Left cardiac atrium (tissue), 4 donors: ENCODE results near the gene CLEC18C. TPM values are rescaled to one million over a fixed set of nuclear protein-coding genes. Genes with fewer than 3 reads are reported as not detected.
"Not testable (repeated sequence)": the region's sequence is repeated elsewhere in the genome, so short reads cannot be mapped to it uniquely, and the experiment has no call there.

Source experiments
- ATAC-seq, 2 donors: fragments of 200-7000 bp; cut with Tn5 transposase; one replicate each; pipeline ENCODE4 v1.9.1; 2020; ENCODE audit warnings: mild to moderate bottlenecking in 2 of 2, moderate library complexity in 2 of 2
- DNase-seq: peaks from one replicate; pipeline ENCODE4 v3.0.0-alpha.2; 2020
- intact Hi-C, 2 donors: fragments of 100-400 bp; cut with DNase I; formaldehyde crosslinking; loops; one replicate each; pipeline versions ENCODE4 v1.14.1 to v1.15.1; 2022 to 2023
- total RNA-seq, 2 donors: library from RNA; stranded (reverse); fragmentation: NEBNext Ultra II Directional; extraction: Animal tissue kit (Norgen Biotek cat#: 25700); gene quantifications; one replicate each; pipeline ENCODE4 v1.2.1, GENCODE V29; 2021
- donor health status: DM: no; HTN: yes; CAD: no.
- donor health status: DM: no; HTN: yes; CAD: no; lungs with severe emphysema.
- donor health status: DM: yes; HTN: yes; CAD: no.
- donor health status: Dilated cardiomyopathy.

The CLEC18C gene
- total RNA-seq, 2 donors from 2014 or later, result 0.24 to 0.73 TPM

DNA sequence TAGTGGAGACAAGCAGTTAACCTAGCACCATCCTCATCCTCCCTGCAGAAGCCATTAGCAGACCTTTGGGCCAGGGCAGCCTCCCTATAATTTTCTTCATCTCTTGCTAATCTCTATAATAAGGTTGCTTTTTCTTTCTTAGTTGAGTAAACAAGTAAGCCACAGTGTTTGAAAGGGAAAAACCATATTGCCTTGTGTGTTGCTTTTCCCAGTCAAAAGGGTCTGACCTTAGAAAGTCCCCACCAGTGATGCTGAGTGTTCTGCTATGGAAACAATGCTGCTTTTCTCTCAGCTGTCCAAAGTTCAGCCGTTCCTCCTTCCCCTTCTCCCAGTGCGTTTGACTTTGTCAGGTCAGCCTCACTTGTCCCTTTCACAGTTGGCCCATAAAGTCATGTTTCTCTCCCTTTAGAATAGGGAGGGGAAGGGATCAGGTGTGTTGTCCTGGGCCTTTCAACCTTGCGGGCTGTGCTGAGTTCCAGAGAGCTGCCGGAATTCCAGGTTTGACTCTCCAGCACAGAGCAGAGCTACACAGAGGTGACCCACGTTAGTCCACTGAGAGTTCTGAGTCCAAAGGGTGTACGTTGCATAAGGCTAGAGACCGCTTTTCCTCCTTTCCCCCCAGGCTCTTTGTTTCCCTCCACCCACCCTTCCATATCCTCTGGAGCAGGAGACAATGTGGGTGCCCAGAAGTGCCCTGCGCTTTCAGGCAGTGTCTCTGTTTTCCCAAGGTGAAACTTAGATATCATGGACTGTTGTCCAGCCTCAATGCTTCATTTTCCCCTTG is 15.9 kb upstream of the CLEC18C start:
- DNase-seq, result peak; percentile 10
- intact Hi-C loops, result no loop called here
- no peak for ATAC-seq

GRCh38 chr16:70158261-70158939 is 15.2 kb upstream of the CLEC18C start:
- ATAC-seq (no peak), DNase-seq (peak; percentile 12)
- intact Hi-C loops, result no loop called here

- no peak for ATAC-seq
- intact Hi-C loops, result no loop called here
- DNase-seq, result peak; percentile 13
These were observed 13.9 kb upstream of the CLEC18C start for GRCh38 chr16:70159355-70160348.

DNA sequence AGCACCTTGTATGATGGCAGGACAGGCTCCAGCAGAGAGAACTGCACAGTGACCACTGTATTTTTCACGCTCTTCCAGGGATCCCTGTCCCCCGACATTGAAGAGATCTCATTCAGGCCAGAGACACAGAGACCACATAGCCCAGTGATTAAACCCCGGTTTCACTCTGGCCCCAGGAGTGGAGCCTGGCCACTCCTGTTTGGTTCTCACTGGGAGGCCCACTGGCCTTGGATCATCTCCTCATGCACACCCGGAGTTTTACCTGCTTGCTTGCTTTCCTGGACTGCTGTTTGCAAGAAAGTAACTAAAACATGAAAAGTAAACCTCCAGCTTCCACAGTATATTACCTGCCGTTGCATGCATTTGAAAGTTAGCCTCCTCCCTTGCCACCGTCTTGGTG is 13.2 kb upstream of the CLEC18C start:
- DNase-seq (peak; percentile 14), ATAC-seq (no peak)
- intact Hi-C loops, result no loop called here

- ATAC-seq (no peak), DNase-seq (peak; percentile 25)
- intact Hi-C loops, result no loop called here
These were observed 12.8 kb upstream of the CLEC18C start for GRCh38 chr16:70160821-70161220.

DNA sequence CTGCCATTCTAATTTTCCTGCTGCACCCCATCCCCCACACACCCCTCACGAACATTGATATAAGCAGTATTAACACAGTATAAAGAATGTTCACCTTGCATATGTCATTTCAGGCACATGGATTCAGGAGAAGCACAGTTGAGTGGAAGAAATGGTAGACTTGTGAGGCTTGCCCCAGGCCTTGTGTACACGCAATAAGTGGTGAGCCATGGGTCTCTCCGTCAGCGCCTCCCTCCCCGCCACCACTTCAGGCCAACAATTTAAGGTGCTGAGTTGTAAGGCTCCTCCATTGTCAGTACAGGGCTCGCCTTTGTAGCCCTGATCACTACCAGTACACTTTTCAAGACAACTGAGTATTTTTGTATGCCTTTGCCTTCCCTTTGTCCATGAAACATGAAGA is 12.2 kb upstream of the CLEC18C start:
- no peak for ATAC-seq
- DNase-seq, result peak; percentile 15
- intact Hi-C loops, result no loop called here

GRCh38 chr16:70162041-70162451 is 11.5 kb upstream of the CLEC18C start:
- DNase-seq (peak; percentile 10), ATAC-seq (no peak)
- intact Hi-C loops, result no loop called here

GRCh38 chr16:70163596-70163995 is 10.0 kb upstream of the CLEC18C start:
- no peak for ATAC-seq
- peak; percentile 27 for DNase-seq
- intact Hi-C loops, result no loop called here

DNA sequence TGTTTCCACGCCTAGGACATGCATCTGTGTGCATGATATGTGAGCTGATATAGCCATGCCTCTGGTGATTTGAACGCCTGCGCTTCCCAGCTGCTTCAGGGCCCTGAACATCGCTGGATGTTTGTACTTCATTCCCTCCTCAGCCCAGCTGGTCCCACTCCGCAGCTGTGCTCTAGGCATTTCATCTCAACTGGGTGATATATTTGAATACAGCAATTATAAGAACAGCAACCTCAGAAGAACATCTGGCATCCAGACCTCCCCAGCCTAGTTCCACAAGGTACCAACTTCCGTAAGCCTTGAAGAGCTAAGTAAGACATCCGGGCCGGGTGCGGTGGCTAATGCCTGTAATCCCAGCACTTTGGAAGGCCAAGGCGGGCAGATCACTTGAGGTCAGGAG is 6.9 kb upstream of the CLEC18C start:
- intact Hi-C loops, ATAC-seq: not testable (repeated sequence)

GRCh38 chr16:70173916-70174315 is 329 bp downstream of the CLEC18C start:
- intact Hi-C loops, DNase-seq: not testable (repeated sequence)
- peak; percentile 39 to 64 for ATAC-seq

More for the DNA sequence above, 6.9 kb upstream of the CLEC18C start:
- not testable (repeated sequence) for DNase-seq

GRCh38 chr16:70174387-70174932 is 873 bp downstream of the CLEC18C start:
- DNase-seq, intact Hi-C loops: not testable (repeated sequence)
- ATAC-seq, result peak in 1 of 2 donors; percentile 23

GRCh38 chr16:70187858-70188607 is 14.4 kb downstream of the CLEC18C start:
- intact Hi-C loops, DNase-seq: not testable (repeated sequence)
- peak; percentile 96 to 98 for ATAC-seq

GRCh38 chr16:70188608-70188915 is 15.0 kb downstream of the CLEC18C start:
- intact Hi-C loops, DNase-seq: not testable (repeated sequence)
- ATAC-seq, result peak; percentile 82 to 87

- ATAC-seq, intact Hi-C loops, DNase-seq: not testable (repeated sequence)
These were observed 17.0 kb downstream of the CLEC18C start for GRCh38 chr16:70190574-70190973.

GRCh38 chr16:70196683-70197300 is 23.2 kb downstream of the CLEC18C start:
- DNase-seq, intact Hi-C loops: not testable (repeated sequence)
- ATAC-seq, result peak; percentile 55 to 76

DNA sequence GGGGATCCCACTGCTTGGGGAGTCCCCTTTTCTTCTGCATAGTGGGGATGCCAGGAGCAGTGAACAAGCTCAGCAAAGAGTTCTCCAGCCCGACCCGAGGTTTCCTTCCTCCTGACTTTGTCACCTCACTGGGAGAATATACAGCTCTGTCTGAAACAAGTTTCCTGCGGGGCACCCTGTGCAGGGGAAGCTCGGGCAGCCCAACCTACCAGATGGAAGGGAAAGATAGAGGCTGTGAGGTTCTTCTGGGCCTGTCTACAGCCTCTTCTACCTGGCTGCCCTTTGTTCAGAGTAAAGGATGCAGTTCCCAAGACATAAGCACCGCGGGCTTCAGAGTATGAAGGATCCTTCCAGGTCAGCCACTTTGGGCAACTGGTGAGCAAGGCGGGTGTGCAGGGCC is 24.0 kb downstream of the CLEC18C start:
- not testable (repeated sequence) for ATAC-seq

GRCh38 chr16:70198230-70198629 is 24.6 kb downstream of the CLEC18C start:
- ATAC-seq, intact Hi-C loops, DNase-seq: not testable (repeated sequence)

More for the DNA sequence above, 24.0 kb downstream of the CLEC18C start:
- DNase-seq, intact Hi-C loops: not testable (repeated sequence)

GRCh38 chr16:70198666-70199065 is 25.1 kb downstream of the CLEC18C start:
- intact Hi-C loops, ATAC-seq, DNase-seq: not testable (repeated sequence)
